B cell (primary cell): ENCODE data around the gene ERICH2. TPM values are rescaled to one million over a fixed set of nuclear protein-coding genes. Genes with fewer than 3 reads are reported as not detected.

Source experiments
- ATAC-seq: fragments of 200-7000 bp; cut with Tn5 transposase; one replicate; pipeline ENCODE4 v1.10.0; 2021; ENCODE audit warnings: low read depth, mild to moderate bottlenecking, moderate number of reproducible peaks, moderate library complexity
- CTCF ChIA-PET: fragments of 350-600 bp; sonication (Branson Sonifier 250); formaldehyde crosslinking; loops from one replicate; lab custom pipeline; 2021; ENCODE audit warnings: antibody characterized with exemption, inconsistent platforms; lab: Charles Lee
- POLR2A ChIA-PET: fragments of 350-600 bp; sonication (Branson Sonifier 250); formaldehyde crosslinking; loops from one replicate; lab custom pipeline; 2021; ENCODE audit warnings: antibody characterized with exemption; lab: Charles Lee
- DNase-seq: peaks from one replicate; pipeline ENCODE4 v3.0.0; 2013
- H2AFZ ChIP-seq: 2 replicates; pipeline ENCODE4 v1.6.1; 2012; ENCODE audit warnings: mild to moderate bottlenecking, low read depth, low read length; ENCODE audit not compliant: insufficient read depth, poor library complexity, severe bottlenecking
- H3K27ac ChIP-seq, 2 donors: 1 replicate in 1 of 2; 2 replicates in 1 of 2; pipeline ENCODE4 v1.5.1; 2012 to 2013; ENCODE audit warnings: low read length in 2 of 2, mild to moderate bottlenecking in 2 of 2, moderate library complexity in 1 of 2
- H3K27me3 ChIP-seq, 4 experiments: fragments of 200-600 bp in 1 of 4; sonication (generic) in 1 of 4; replicated peaks in 1 of 4; 1 replicate in 2 of 4; 2 replicates in 2 of 4; pipeline versions ENCODE4 v1.6.1 to v1.7.0; 2013 to 2016; ENCODE audit warnings: low read length in 3 of 4, mild to moderate bottlenecking in 2 of 4, mixed read lengths in 1 of 4, moderate library complexity in 1 of 4; ENCODE audit not compliant: insufficient read depth in 4 of 4, control insufficient read depth in 3 of 4; ENCODE audit errors: control extremely low read depth in 1 of 4
- H3K36me3 ChIP-seq, 2 experiments: replicated peaks in 1 of 2; 1 replicate in 1 of 2; 2 replicates in 1 of 2; pipeline versions ENCODE4 v1.6.1 to v1.7.1; 2013; ENCODE audit warnings: low read length in 1 of 2; ENCODE audit not compliant: insufficient read depth in 2 of 2, control insufficient read depth in 1 of 2; ENCODE audit errors: control extremely low read depth in 1 of 2, extremely low read depth in 1 of 2
- H3K4me1 ChIP-seq, 2 donors: fragments of 200-600 bp in 1 of 2; sonication (generic) in 1 of 2; 1 replicate in 1 of 2; 2 replicates in 1 of 2; pipeline versions ENCODE4 v1.5.1 to v1.6.1; 2013 to 2017; ENCODE audit warnings: low read length in 2 of 2; ENCODE audit not compliant: control insufficient read depth in 2 of 2, insufficient read depth in 2 of 2
- H3K4me2 ChIP-seq: replicated peaks from 2 replicates; pipeline ENCODE3; 2012; ENCODE audit warnings: mild to moderate bottlenecking, low read depth, low read length; ENCODE audit not compliant: poor library complexity, severe bottlenecking
- H3K4me3 ChIP-seq, 5 experiments: fragments of 200-600 bp in 1 of 5; sonication (generic) in 1 of 5; 1 replicate in 3 of 5; 2 replicates in 2 of 5; pipeline versions ENCODE4 v1.5.1 to v1.7.0; 2011 to 2016; ENCODE audit warnings: low read length in 4 of 5, mild to moderate bottlenecking in 4 of 5, low read depth in 2 of 5, control low read depth in 1 of 5, moderate library complexity in 1 of 5; ENCODE audit not compliant: insufficient read depth in 1 of 5; ENCODE audit errors: control extremely low read depth in 1 of 5, extremely low read depth in 1 of 5
- H3K79me2 ChIP-seq: fragments of 200-600 bp; sonication (generic); one replicate; pipeline ENCODE4 v1.6.0; 2016; ENCODE audit warnings: low read length; ENCODE audit not compliant: control insufficient read depth, insufficient read depth
- H3K9ac ChIP-seq: fragments of 200-600 bp; sonication (generic); 2 replicates; pipeline ENCODE4 v1.6.1; 2017; ENCODE audit warnings: mild to moderate bottlenecking, low read length, moderate library complexity
- H3K9me3 ChIP-seq, 3 donors: one replicate each; pipeline versions ENCODE4 v1.6.1 to v1.7.1; 2013; ENCODE audit warnings: low read length in 2 of 3; ENCODE audit not compliant: control insufficient read depth in 2 of 3, insufficient read depth in 1 of 3; ENCODE audit errors: control extremely low read depth in 1 of 3
- H4K20me1 ChIP-seq: 2 replicates; pipeline ENCODE4 v1.6.0; 2012; ENCODE audit warnings: mild to moderate bottlenecking, low read length; ENCODE audit not compliant: insufficient read depth, control insufficient read depth, poor library complexity, severe bottlenecking
- H3K27ac Mint-ChIP-seq: one replicate; pipeline ENCODE4 v1.8.0; 2021; ENCODE audit warnings: mixed read lengths
- H3K27me3 Mint-ChIP-seq: one replicate; pipeline ENCODE4 v1.8.0; 2021; ENCODE audit warnings: mixed read lengths
- H3K4me1 Mint-ChIP-seq: one replicate; pipeline ENCODE4 v1.8.0; 2021; ENCODE audit warnings: mixed read lengths
- H3K4me3 Mint-ChIP-seq: one replicate; pipeline ENCODE4 v1.8.0; 2021; ENCODE audit warnings: mixed read lengths
- H3K9me3 Mint-ChIP-seq: one replicate; pipeline ENCODE4 v1.8.0; 2022; ENCODE audit warnings: mixed read lengths; ENCODE audit not compliant: insufficient read depth
- EZH2 ChIP-seq: IDR thresholded peaks from 2 replicates; pipeline ENCODE4 v1.6.1; 2012; ENCODE audit warnings: borderline replicate concordance, low read depth, mild to moderate bottlenecking, moderate library complexity, low read length; ENCODE audit not compliant: insufficient read depth, poor library complexity, severe bottlenecking
- WGBS: methylation state at CpG from one replicate; pipeline ENCODE4 v1.1.5; 2013; ENCODE audit warnings: missing lambda C conversion rate; ENCODE audit not compliant: insufficient coverage; 5-methylcytosine and 5-hydroxymethylcytosine counted together
- intact Hi-C: fragments of 100-400 bp; cut with micrococcal nuclease; formaldehyde crosslinking; loops from one replicate; pipeline ENCODE4 v1.10.0; 2022
- polyA plus RNA-seq: library from polyadenylated mRNA; depleted of rRNA; stranded (reverse); fragments of >200 nt; gene quantifications from 2 replicates; pipeline ENCODE4 v1.2.3, GENCODE V29; 2012
- total RNA-seq, 2 donors: library from RNA; stranded (reverse); fragments of 120-200 nt in 1 of 2; gene quantifications; 1 replicate in 1 of 2; 2 replicates in 1 of 2; pipeline versions ENCODE4 v1.2.3 to v1.2.4, GENCODE V29; 2013 to 2022
- TF ChIP-seq, protein P1 (sequence below): fragments of 200-600 bp; IDR thresholded peaks from one replicate; pipeline ENCODE4 v1.8.0; 2022; ENCODE audit warnings: antibody characterized with exemption, mild to moderate bottlenecking

Gene ERICH2
- total and polyA plus RNA-seq, 2 donors (not counting 1 experiment from before 2014, with no cell fraction given): not detected

DNA sequence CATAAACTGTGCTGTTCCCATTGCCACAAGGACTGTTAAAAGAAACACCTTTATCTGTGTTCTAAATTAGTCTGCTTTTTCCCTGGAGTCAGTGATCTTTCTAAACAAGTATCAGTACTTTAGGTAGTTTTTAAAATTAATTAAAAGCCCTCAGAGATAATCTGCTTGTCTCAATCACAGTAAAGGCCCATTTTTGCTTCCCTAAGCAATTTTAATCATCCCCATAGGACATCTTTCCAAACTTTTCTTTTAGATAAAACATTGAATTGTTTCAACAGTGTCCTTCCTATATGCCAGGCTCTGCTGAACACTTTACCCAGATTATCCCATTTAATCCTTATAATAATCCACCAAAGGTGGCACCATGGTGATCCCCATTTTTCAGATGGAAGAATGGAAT lies 3.9 kb downstream of the ERICH2 start:
- Histone ChIP-seq H3K4me3 (no peak overlapping the region), H3K9me3 (no peaks in the 10 kb centered on the region), H4K20me1 (no peaks in the 10 kb centered on the region), H3K4me1 (peaks cover 12 to 17% of the 10 kb centered on the region in 2 donors), H3K9ac (no peak overlapping the region), H2AFZ (no peak overlapping the region), H3K27ac (no peak overlapping the region), H3K4me2 (no peak overlapping the region), H3K79me2 (no peaks in the 10 kb centered on the region), H3K36me3 (no peaks in the 10 kb centered on the region), H3K27me3 (peaks cover 0 to 18% (median 6%) of the 10 kb centered on the region in 4 experiments)
- Mint-ChIP-seq H3K27ac (no peak overlapping the region), H3K27me3 (peaks cover 33% of the 10 kb centered on the region), H3K9me3 (no peaks in the 10 kb centered on the region), H3K4me3 (no peak overlapping the region), H3K4me1 (peaks cover 11% of the 10 kb centered on the region)
- intact Hi-C loops: loop anchor here (5.0 kb wide), 1 partner anchor 43 kb away; the partner anchor contains the start of gene GAD1
- DNase-seq: no peak
- POLR2A ChIA-PET: no interaction called here
- TF ChIP-seq, protein P1, sequence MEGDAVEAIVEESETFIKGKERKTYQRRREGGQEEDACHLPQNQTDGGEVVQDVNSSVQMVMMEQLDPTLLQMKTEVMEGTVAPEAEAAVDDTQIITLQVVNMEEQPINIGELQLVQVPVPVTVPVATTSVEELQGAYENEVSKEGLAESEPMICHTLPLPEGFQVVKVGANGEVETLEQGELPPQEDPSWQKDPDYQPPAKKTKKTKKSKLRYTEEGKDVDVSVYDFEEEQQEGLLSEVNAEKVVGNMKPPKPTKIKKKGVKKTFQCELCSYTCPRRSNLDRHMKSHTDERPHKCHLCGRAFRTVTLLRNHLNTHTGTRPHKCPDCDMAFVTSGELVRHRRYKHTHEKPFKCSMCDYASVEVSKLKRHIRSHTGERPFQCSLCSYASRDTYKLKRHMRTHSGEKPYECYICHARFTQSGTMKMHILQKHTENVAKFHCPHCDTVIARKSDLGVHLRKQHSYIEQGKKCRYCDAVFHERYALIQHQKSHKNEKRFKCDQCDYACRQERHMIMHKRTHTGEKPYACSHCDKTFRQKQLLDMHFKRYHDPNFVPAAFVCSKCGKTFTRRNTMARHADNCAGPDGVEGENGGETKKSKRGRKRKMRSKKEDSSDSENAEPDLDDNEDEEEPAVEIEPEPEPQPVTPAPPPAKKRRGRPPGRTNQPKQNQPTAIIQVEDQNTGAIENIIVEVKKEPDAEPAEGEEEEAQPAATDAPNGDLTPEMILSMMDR: no peak
- TF ChIP-seq EZH2: no peak
- ATAC-seq: no peak
- CTCF ChIA-PET: no interaction called here

DNA sequence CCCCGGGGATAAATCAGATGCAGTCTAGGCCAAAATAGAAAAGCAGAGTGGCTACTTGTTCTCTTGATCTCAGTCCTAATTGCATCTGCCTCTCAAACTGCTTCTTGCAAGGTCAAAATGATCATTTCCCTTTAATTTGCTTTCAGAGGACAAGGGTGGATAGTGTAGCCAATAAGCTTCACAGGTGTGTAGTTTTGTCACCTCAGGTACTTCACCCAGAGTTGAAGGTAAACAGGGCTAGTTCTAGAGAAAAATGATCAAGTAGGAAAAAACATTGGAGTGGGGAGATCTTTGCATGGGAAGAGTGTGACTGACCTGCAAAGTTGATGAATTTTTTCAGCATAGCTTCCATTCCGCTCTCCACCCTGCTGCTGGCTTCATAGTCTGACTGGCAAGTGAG lies 8.7 kb downstream of the ERICH2 start:
- Mint-ChIP-seq H3K27me3 (peaks cover 28% of the 10 kb centered on the region), H3K9me3 (no peaks in the 10 kb centered on the region), H3K4me1 (no peaks in the 10 kb centered on the region), H3K27ac (no peak overlapping the region), H3K4me3 (no peak overlapping the region)
- H3K36me3 ChIP-seq: no peaks in the 10 kb centered on the region
- H3K4me1 ChIP-seq: no peaks in the 10 kb centered on the region
- intact Hi-C loops: no loop called here
- 79% methylated on average over 2 of the region's 2 CpGs for WGBS
- no peaks in the 10 kb centered on the region for H3K79me2 ChIP-seq
- H3K27ac ChIP-seq: no peak overlapping the region
- H3K4me3 ChIP-seq: no peak overlapping the region
- CTCF ChIA-PET: no interaction called here
- DNase-seq: no peak
- H3K9me3 ChIP-seq: no peaks in the 10 kb centered on the region
- TF ChIP-seq, protein P1: no peak
- TF ChIP-seq EZH2: no peak
- no peak overlapping the region for H2AFZ ChIP-seq
- H4K20me1 ChIP-seq: no peaks in the 10 kb centered on the region
- POLR2A ChIA-PET: no interaction called here
- no peak overlapping the region for H3K9ac ChIP-seq
- no peak overlapping the region for H3K4me2 ChIP-seq
- ATAC-seq: no peak
- peaks cover 0 to 5% (median 2%) of the 10 kb centered on the region in 4 experiments for H3K27me3 ChIP-seq
